NCI-H1092 (cell line): Measurements from ENCODE around the gene SH3GL1.

Experiments used
- DNase-seq: peaks from one replicate; lab custom pipeline; 2025; lab: John Stamatoyannopoulos, UW

SH3GL1 gene

GRCh38 chr19:4431808-4432674 is 31.7 kb upstream of the SH3GL1 start:
- no peak for DNase-seq

- DNase-seq = no peak
These were observed 30.9 kb upstream of the SH3GL1 start for GRCh38 chr19:4431296-4431695.

- no peak for DNase-seq
These were observed 30.4 kb upstream of the SH3GL1 start for GRCh38 chr19:4430760-4431159.

- DNase-seq = no peak
These were observed 29.4 kb upstream of the SH3GL1 start for GRCh38 chr19:4429771-4430171.

- DNase-seq = no peak
These were observed 28.9 kb upstream of the SH3GL1 start for GRCh38 chr19:4429256-4429655.

- DNase-seq = no peak
These were observed 28.1 kb upstream of the SH3GL1 start for GRCh38 chr19:4428326-4428975.

- no peak for DNase-seq
These were observed 25.2 kb upstream of the SH3GL1 start for GRCh38 chr19:4425537-4425936.

- DNase-seq = no peak
These were observed 23.2 kb upstream of the SH3GL1 start for GRCh38 chr19:4423416-4424126.

- no peak for DNase-seq
These were observed 15.9 kb upstream of the SH3GL1 start for GRCh38 chr19:4416268-4416667.

GRCh38 chr19:4415352-4415751 is 15.0 kb upstream of the SH3GL1 start:
- no peak for DNase-seq

- no peak for DNase-seq
These were observed 14.5 kb upstream of the SH3GL1 start for GRCh38 chr19:4414800-4415321.

GRCh38 chr19:4414144-4414799 is 13.9 kb upstream of the SH3GL1 start:
- DNase-seq = no peak

- DNase-seq = no peak
These were observed 13.2 kb upstream of the SH3GL1 start for GRCh38 chr19:4413588-4413987.

GRCh38 chr19:4409123-4409933 is 9.0 kb upstream of the SH3GL1 start:
- no peak for DNase-seq

- no peak for DNase-seq
These were observed 6.3 kb upstream of the SH3GL1 start for GRCh38 chr19:4406626-4407025.

- no peak for DNase-seq
These were observed 5.6 kb upstream of the SH3GL1 start for GRCh38 chr19:4405977-4406376.

- no peak for DNase-seq
These were observed 2.8 kb upstream of the SH3GL1 start for GRCh38 chr19:4403005-4403761.

- peak; percentile 100 for DNase-seq
These were observed 2.0 kb upstream of the SH3GL1 start, which contains the start of gene CHAF1A for GRCh38 chr19:4402171-4403004. Gene CHAF1A, plus strand, starts transcription at chr19:4402640. Its CDS starts 123 bp downstream, at chr19:4402763.

- DNase-seq = no peak
These were observed 1.4 kb upstream of the SH3GL1 start for GRCh38 chr19:4401769-4402170.

GRCh38 chr19:4399812-4400134 is 574 bp downstream of the SH3GL1 start:
- DNase-seq = no peak
